Measurements from ENCODE around the gene CSTB.

DNA sequence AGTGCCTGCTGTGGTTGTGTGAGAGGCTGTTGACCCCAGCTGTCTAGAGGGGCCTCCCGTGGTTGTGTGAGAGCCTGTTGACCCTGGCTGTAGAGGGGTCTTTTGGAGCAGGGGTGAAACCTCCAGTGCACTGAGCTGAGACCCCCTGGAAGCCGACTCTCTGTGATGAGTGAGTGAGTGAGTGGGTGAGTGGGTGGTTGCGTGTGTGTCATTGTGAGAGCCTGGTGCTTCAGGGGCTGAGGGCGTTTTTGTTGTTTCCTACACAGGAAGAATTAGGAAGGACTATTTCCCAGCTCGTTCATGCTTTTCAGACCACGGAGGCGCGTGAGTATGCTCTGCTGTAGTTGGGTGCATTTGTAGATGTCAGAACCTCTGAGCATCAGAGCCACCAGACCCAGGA lies 16.3 kb upstream of the CSTB start:
- TF ChIP-seq EP300 (IDR thresholded peaks at IDR 0.05) (no peak), POLR2A (IDR thresholded peaks at IDR 0.05) (no peak)
- TF ChIP-seq, protein P1, sequence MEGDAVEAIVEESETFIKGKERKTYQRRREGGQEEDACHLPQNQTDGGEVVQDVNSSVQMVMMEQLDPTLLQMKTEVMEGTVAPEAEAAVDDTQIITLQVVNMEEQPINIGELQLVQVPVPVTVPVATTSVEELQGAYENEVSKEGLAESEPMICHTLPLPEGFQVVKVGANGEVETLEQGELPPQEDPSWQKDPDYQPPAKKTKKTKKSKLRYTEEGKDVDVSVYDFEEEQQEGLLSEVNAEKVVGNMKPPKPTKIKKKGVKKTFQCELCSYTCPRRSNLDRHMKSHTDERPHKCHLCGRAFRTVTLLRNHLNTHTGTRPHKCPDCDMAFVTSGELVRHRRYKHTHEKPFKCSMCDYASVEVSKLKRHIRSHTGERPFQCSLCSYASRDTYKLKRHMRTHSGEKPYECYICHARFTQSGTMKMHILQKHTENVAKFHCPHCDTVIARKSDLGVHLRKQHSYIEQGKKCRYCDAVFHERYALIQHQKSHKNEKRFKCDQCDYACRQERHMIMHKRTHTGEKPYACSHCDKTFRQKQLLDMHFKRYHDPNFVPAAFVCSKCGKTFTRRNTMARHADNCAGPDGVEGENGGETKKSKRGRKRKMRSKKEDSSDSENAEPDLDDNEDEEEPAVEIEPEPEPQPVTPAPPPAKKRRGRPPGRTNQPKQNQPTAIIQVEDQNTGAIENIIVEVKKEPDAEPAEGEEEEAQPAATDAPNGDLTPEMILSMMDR (IDR thresholded peaks at IDR 0.05), result no peak
